GM18502 (cell line): ENCODE results near the gene UQCC3.
"Not testable (repeated sequence)": the region's sequence is repeated elsewhere in the genome, so short reads cannot be mapped to it uniquely, and the experiment has no call there.

ENCODE experiments used
- ATAC-seq: cut with Tn5 transposase; IDR thresholded peaks from one replicate; pipeline ENCODE4 v1.9.1; 2021; ENCODE audit warnings: mild to moderate bottlenecking; ENCODE audit not compliant: unreplicated experiment, poor library complexity

UQCC3 gene

DNA sequence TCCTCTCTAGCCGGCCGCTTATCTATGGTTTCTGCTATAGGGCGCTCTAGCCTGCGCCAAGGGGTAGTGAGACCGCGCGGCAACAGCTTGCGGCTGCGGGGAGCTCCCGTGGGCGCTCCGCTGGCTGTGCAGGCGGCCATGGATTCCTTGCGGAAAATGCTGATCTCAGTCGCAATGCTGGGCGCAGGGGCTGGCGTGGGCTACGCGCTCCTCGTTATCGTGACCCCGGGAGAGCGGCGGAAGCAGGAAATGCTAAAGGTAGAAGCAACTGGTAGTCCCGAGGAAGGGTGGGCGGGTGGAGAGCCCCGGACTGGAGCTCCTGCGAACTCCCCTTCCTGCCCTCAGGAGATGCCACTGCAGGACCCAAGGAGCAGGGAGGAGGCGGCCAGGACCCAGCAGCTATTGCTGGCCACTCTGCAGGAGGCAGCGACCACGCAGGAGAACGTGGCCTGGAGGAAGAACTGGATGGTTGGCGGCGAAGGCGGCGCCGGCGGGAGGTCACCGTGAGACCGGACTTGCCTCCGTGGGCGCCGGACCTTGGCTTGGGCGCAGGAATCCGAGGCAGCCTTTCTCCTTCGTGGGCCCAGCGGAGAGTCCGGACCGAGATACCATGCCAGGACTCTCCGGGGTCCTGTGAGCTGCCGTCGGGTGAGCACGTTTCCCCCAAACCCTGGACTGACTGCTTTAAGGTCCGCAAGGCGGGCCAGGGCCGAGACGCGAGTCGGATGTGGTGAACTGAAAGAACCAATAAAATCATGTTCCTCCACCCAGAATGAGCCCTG lies at the start of gene UQCC3, which contains the start of gene LBHD1:
Gene UQCC3, plus strand, starts transcription at position 66 of the 782 bp plus-strand sequence. Its CDS starts 73 bp downstream, at position 139.
Gene LBHD1, minus strand, starts transcription at position 660 of the 782 bp plus-strand sequence. CDS start 2,236 bp downstream, outside the sequence.
- peak; percentile 62 for ATAC-seq

DNA sequence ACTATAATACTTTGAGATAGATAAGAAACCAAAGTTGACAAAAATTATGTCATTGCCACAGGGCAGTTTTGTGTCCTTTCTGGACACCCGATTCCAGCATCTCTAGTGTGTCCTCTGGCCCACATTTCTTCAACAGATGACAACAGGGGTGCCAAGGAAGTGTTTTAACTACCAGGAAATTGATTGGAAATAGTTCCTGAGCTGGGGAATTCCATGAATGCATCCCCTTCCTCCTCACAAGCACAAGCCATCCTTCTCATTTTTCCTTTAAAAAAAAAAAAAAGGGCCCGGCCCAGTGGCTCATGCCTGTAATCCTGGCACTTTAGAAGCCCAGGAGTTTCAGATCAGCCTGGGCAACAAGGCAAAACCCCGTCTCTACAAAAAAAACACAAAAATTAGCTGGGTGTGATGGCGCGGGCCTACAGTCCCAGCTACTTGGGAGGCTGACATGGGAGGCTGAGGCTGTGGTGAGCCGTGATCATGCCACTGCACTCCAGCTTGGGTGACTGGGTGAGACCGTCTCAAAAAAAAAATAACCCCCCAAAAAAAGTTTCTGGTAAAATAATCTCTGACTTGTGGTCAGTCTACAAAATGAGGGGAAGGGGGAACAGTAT lies 48.9 kb upstream of the UQCC3 start:
- ATAC-seq, result no peak

- no peak for ATAC-seq
Observed at GRCh38 chr11:62627713-62628112, 43.8 kb upstream of the UQCC3 start.

DNA sequence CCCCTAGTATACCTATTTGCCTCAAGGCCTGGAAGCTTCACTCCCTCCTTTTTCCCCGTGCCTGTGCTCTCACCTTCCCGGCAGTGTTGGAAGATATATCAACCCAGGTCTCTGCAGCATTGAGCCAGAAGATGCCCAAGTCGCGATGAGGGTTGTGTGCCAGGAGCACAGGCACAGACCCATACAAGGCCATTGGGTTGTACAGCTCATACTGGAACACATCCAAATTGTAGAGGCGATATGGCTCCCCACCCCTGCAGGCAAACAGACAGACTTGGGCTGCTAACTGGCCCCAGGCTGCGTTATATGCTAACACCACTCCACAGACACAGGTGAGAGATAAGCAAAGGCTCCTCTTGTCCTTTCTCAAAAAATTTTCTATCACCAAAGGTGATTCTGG lies 39.0 kb upstream of the UQCC3 start:
- ATAC-seq, result no peak

DNA sequence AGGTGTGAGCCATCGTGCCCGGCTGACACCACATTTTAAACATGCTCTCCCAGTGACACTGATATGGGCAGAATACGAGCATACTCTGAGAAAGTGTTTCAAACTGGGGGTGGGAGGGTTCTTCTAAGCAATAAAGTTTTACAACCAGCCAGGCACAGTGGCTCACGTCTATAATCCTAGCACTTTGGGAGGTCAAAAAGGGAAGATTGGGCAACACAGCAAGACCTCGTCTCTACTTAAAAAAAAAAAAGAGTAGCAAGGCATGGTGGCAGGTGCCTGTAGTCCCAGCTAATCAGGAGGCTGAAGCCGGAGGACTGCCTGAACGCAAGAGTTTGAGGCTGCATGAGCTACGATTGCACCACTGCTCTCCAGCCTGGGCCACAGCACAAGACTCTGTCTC lies 27.3 kb upstream of the UQCC3 start:
- no peak for ATAC-seq

DNA sequence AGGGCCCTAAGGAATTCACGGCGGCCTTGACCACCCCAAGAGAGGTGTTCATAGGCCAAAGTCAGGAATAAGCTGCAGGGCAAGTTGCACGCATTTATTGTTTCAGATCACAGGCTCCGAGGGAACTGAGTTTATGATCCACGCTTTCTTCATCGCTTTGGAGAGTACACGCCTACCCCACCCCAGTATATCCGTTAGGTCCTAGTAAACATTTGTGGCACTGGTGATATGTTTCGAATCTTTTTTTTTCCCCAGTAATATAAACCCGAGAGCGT lies 25.9 kb upstream of the UQCC3 start:
- no peak for ATAC-seq

DNA sequence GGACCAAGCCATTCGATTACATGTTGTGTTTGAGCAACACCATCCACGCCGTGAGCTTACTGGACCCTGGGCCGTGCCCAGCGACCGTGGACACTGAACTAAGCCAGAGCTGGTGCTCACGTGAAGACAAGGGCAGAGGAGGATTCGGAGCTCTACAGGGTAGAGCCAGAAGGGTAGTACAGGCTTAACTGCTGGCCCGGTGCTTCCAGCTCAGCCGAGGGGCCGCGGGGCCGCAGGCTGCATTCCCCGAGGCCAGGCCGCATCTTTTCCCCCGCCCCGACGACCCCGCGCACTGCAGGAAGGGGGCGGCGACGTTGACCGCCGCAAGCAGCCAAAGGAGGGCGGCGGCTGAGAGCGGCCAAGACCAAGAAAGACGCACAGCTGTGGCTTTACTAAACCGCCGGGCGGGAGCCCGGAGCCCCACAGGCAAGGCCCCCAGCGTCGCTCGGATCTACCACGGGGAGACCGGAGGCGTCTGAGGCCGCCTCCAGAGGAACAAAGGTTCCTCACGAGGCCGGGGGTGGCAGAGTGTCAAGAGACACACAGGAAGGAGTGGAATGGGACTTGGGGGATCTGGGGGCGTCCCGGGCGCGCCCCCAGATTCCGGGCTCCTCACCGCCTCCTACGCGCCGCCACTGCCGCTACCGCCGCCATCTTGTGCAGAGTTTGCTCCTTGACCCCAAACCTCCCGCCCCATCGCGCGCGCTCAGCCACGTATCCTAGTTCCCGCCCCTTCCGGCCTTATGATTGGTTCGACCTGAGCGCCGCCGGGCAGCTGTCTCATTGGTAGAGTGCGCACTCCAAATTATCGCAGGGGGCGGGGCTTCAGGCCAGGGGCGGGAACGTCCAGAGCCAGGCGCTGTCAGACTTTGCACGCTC lies 25.3 kb upstream of the UQCC3 start, which contains the start of gene GANAB:
Gene GANAB, minus strand, starts transcription at position 668 of the 879 bp plus-strand sequence. Its CDS starts 14 bp downstream, at position 654.
- ATAC-seq, result peak; percentile 90

GRCh38 chr11:62646825-62647608 lies 24.5 kb upstream of the UQCC3 start:
- peak; percentile 1 for ATAC-seq

- ATAC-seq, result no peak
Observed at GRCh38 chr11:62647609-62648005, 23.9 kb upstream of the UQCC3 start.

DNA sequence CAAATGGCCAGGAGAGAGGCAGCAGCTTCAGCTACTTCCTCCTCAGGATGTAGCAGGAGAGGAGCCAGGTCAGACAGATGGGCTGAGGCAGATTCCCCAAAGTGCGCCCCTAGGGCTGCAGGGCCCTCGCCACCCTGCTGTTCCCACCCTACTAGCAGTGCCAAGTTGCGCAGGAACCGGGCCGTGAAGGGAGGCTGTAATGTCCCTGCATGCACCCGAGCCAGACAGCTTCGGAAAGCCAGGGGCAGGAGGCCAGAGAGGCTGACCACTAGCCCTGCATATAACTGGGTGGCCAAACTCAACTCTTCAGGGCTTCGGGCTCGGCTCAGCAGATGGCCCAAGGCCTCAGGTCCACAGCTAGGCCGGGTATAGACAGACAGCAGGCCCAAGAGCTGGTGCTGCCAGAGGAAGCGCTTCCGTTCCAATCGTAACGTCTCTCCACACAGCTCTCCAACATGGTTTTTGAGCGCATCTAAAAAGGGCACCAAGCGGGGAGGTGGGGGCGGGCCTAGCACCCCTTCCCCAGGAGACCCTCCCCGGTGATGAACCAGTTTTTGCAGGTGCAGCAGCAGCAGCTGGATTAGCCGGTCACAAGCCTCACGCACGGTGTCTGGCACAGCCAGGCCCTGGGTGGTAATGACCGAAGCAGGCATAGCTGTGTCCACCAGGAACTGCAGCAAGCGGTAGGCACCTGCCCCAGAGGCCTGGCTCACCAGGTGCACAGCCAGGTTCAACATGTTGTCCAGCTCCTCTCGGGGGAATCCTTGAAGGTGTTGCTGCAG lies 23.1 kb upstream of the UQCC3 start:
- no peak for ATAC-seq

GRCh38 chr11:62648967-62649364 lies 22.5 kb upstream of the UQCC3 start:
- no peak for ATAC-seq

GRCh38 chr11:62649486-62649885 lies 22.0 kb upstream of the UQCC3 start:
- no peak for ATAC-seq

DNA sequence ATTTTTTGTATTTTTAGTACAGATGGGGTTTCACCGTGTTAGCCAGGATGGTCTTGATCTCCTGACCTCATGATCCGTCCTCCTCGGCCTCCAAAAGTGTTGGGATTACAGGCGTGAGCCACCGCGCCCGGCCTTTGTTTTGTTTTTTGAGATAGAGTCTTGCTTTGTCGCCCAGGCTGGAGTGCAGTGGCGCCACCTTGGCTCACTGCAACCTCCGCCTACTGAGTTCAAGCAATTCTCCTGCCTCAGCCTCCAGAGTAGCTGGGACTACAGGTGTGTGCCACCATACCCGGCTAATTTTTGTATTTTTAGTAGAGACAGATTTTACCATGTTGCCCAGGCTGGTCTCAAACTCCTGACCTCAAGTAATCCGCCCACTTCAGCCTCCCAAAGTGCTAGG lies 21.2 kb upstream of the UQCC3 start:
- not testable (repeated sequence) for ATAC-seq

- no peak for ATAC-seq
Observed at GRCh38 chr11:62652161-62653006, 19.1 kb upstream of the UQCC3 start.

- ATAC-seq, result no peak
Observed at GRCh38 chr11:62654297-62654696, 17.2 kb upstream of the UQCC3 start.

GRCh38 chr11:62656796-62657429 lies 14.6 kb upstream of the UQCC3 start:
- ATAC-seq, result no peak

DNA sequence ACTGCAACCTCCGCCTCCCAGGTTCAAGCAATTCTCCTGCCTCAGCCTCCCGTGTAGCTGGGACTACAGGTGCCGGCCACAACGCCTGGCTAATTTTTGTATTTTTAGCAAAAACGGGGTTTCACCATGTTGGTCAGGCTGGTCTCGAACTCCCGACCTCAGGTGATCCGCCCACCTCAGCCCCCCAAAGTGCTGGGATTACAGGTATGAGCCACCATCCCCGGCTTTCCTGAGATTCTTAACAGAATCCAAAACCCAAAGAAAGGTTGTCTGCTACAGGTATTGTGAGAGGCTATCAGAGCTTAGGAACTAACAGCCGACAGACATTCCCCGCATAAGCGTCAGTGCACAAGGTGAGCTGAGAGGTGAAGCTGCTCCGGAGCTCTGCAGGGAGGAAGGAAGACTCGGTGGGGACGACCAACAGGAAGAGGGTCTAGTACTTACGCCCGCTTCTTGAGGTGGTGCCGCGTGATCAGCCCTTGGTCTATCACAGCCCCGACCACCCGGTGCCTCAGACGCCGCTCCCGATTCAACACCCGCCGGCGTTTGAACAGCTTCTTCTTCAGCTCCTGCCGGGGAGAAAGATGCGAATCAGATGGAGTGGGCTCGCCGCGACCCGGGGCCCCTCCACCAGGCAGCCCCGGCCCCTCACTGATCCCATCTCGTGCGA lies 6.9 kb upstream of the UQCC3 start:
- ATAC-seq, result peak; percentile 34
